HepG2 (cell line): Measurements from ENCODE around the gene SOX5. TPM values are rescaled to one million over a fixed set of nuclear protein-coding genes. Genes with fewer than 3 reads are reported as not detected.
A peak's percentile ranks its signal among the peaks of the same experiment; 100 is the strongest.

Experiments
- ATAC-seq: fragments of 200-7000 bp; cut with Tn5 transposase; 3 replicates; pipeline ENCODE4 v1.9.1; 2020; ENCODE audit warnings: mild to moderate bottlenecking, moderate library complexity
- BruUV-seq: library from RNA; stranded (reverse); fragments of 400-500 nt; replicated peaks from 2 replicates; lab custom pipeline; 2021; lab: Mats Ljungman, UMichigan
- CTCF ChIA-PET: fragments of 300-600 bp; formaldehyde crosslinking; extraction: SDS; loops from one replicate; lab custom pipeline; 2021; ENCODE audit warnings: low total read pairs, inconsistent platforms, low intra/inter-chr PET ratio; lab: Yijun Ruan, JAX
- POLR2A ChIA-PET: fragments of 350-600 bp; sonication (Branson Sonifier 250); formaldehyde crosslinking; loops from one replicate; lab custom pipeline; 2020; ENCODE audit warnings: antibody characterized with exemption, inconsistent platforms; lab: Yijun Ruan, JAX
- DNase-seq: peaks from one replicate; pipeline ENCODE4 v3.0.0-alpha.2; 2015; ENCODE audit warnings: low spot score
- FAIRE-seq: peaks from 3 replicates; lab custom pipeline; 2011; peaks lifted over from hg19 to GRCh38; lab: Jason Lieb, UNC
- H2AFZ ChIP-seq: one replicate; pipeline ENCODE4 v1.6.1; 2011; ENCODE audit warnings: low read length, inconsistent platforms
- H3K27ac ChIP-seq: fragments of 300-600 bp; 3 replicates; pipeline ENCODE4 v1.8.0; 2011; ENCODE audit warnings: mixed run types, mild to moderate bottlenecking, mixed read lengths, low read length, inconsistent platforms; ENCODE audit not compliant: insufficient read depth; ENCODE audit errors: extremely low read length
- H3K27me3 ChIP-seq, 2 experiments: fragments of 200-600 bp in 1 of 2; 2 replicates in 1 of 2; 3 replicates in 1 of 2; pipeline versions ENCODE4 v1.6.0 to v1.8.0; 2011; ENCODE audit warnings: low read length in 2 of 2, mild to moderate bottlenecking in 2 of 2, moderate library complexity in 2 of 2, inconsistent platforms in 1 of 2; ENCODE audit not compliant: insufficient read depth in 2 of 2, control insufficient read depth in 1 of 2
- H3K36me3 ChIP-seq, 2 experiments: fragments of 200-600 bp in 1 of 2; replicated peaks in 1 of 2; 2 replicates in 1 of 2; 3 replicates in 1 of 2; pipeline versions ENCODE4 v1.5.1 to v1.8.0; 2011; ENCODE audit warnings: low read length in 2 of 2, inconsistent platforms in 1 of 2; ENCODE audit not compliant: insufficient read depth in 2 of 2, control insufficient read depth in 1 of 2
- H3K4me1 ChIP-seq: 2 replicates; pipeline ENCODE4 v1.5.1; 2012; ENCODE audit warnings: low read length, inconsistent platforms; ENCODE audit not compliant: insufficient read depth
- H3K4me2 ChIP-seq: 2 replicates; pipeline ENCODE4 v1.6.0; 2011; ENCODE audit warnings: low read depth, low read length, inconsistent platforms
- H3K4me3 ChIP-seq, 3 experiments: fragments of 200-600 bp in 1 of 3; sonication (generic), shearing (Covaris generic) in 1 of 3; replicated peaks in 1 of 3; 2 replicates each; pipeline ENCODE4 v1.5.1; 2011 to 2016; ENCODE audit warnings: low read length in 3 of 3, inconsistent platforms in 2 of 3, low read depth in 2 of 3, mild to moderate bottlenecking in 2 of 3, control low read depth in 1 of 3, mixed read lengths in 1 of 3; ENCODE audit not compliant: insufficient read depth in 1 of 3
- H3K79me2 ChIP-seq: one replicate; pipeline ENCODE4 v1.6.1; 2011; ENCODE audit warnings: low read length, inconsistent platforms; ENCODE audit not compliant: insufficient read depth
- H3K9ac ChIP-seq: 2 replicates; pipeline ENCODE4 v1.6.0; 2011; ENCODE audit warnings: mild to moderate bottlenecking, low read depth, low read length, inconsistent platforms; ENCODE audit not compliant: insufficient read depth
- H3K9me3 ChIP-seq: 2 replicates; pipeline ENCODE4 v1.5.1; 2012; ENCODE audit warnings: mild to moderate bottlenecking, low read length
- H4K20me1 ChIP-seq: 2 replicates; pipeline ENCODE4 v1.6.0; 2011; ENCODE audit warnings: inconsistent platforms, mild to moderate bottlenecking, low read length, moderate library complexity; ENCODE audit not compliant: insufficient read depth
- DZIP1 ChIP-seq: sonication (generic); formaldehyde crosslinking; IDR thresholded peaks from 2 replicates; pipeline ENCODE4 v1.5.0; 2020; ENCODE audit warnings: mild to moderate bottlenecking, missing genetic modification reagents
- MAFF ChIP-seq: IDR thresholded peaks from 2 replicates; pipeline ENCODE4 v1.6.1; 2011; ENCODE audit warnings: low read depth, low read length, improper control_type of control experiment
- NKX3-1 ChIP-seq: sonication (generic); formaldehyde crosslinking; IDR thresholded peaks from 2 replicates; pipeline ENCODE4 v1.5.0; 2020; ENCODE audit warnings: missing genetic modification reagents
- PRPF4 ChIP-seq: fragments of 200-400 bp; formaldehyde crosslinking; IDR thresholded peaks from 2 replicates; pipeline ENCODE4 v1.6.1; 2016; ENCODE audit warnings: low read length, low read depth; ENCODE audit not compliant: poor library complexity, severe bottlenecking
- RBM22 ChIP-seq: fragments of 200-400 bp; formaldehyde crosslinking; optimal IDR thresholded peaks from 2 replicates; pipeline ENCODE3; 2017; ENCODE audit warnings: mild to moderate bottlenecking, low read length, moderate library complexity
- TAF15 ChIP-seq: fragments of 200-400 bp; formaldehyde crosslinking; IDR thresholded peaks from one replicate; pipeline ENCODE4 v1.6.1; 2018; ENCODE audit warnings: mild to moderate bottlenecking, low read depth, low read length; ENCODE audit not compliant: poor library complexity, severe bottlenecking
- TCF12 ChIP-seq, 2 experiments: fragments of 450-650 bp in 1 of 2; sonication (generic) in 1 of 2; formaldehyde crosslinking in 1 of 2; IDR thresholded peaks; 2 replicates each; pipeline versions ENCODE4 v1.6.1 to v1.8.0; 2017 to 2022; ENCODE audit warnings: antibody characterized with exemption in 1 of 2, mild to moderate bottlenecking in 1 of 2, missing genetic modification reagents in 1 of 2, moderate library complexity in 1 of 2
- ZFP90 ChIP-seq: sonication (generic); formaldehyde crosslinking; IDR thresholded peaks from 2 replicates; pipeline ENCODE4 v1.8.0; 2022; ENCODE audit warnings: missing genetic modification reagents, mild to moderate bottlenecking, inconsistent platforms, borderline replicate concordance
- ZKSCAN5 ChIP-seq: sonication (generic); formaldehyde crosslinking; IDR thresholded peaks from 2 replicates; pipeline ENCODE4 v1.5.1; 2020; ENCODE audit warnings: mild to moderate bottlenecking, missing genetic modification reagents
- ZNF704 ChIP-seq: sonication (generic); formaldehyde crosslinking; IDR thresholded peaks from 2 replicates; pipeline ENCODE4 v1.8.1; 2023; ENCODE audit warnings: mild to moderate bottlenecking, inconsistent platforms, moderate library complexity, missing genetic modification reagents, borderline replicate concordance
- ZNF800 ChIP-seq: sonication (generic); formaldehyde crosslinking; IDR thresholded peaks from 2 replicates; pipeline ENCODE4 v1.4.0; 2020; ENCODE audit warnings: missing genetic modification reagents
- ZNF841 ChIP-seq: sonication (generic); formaldehyde crosslinking; IDR thresholded peaks from 2 replicates; pipeline ENCODE4 v1.8.1; 2023; ENCODE audit warnings: missing genetic modification reagents, borderline replicate concordance
- WGBS: methylation state at CpG from one replicate; pipeline ENCODE4 v1.1.6; 2017; ENCODE audit warnings: low lambda C conversion rate; 5-methylcytosine and 5-hydroxymethylcytosine counted together
- in situ Hi-C: cut with HindIII; loops from 2 replicates; pipeline ENCODE4 v1.10.0; 2017; ENCODE audit warnings: low pct_unique_long_range_greater_than_20kb; ENCODE audit not compliant: extremely low pct_ligation_motif_present
- intact Hi-C: fragments of 100-400 bp; cut with micrococcal nuclease; formaldehyde crosslinking; loops from one replicate; pipeline ENCODE4 v1.10.0; 2022; ENCODE audit not compliant: unreplicated experiment
- polyA plus RNA-seq, 8 experiments: library from polyadenylated mRNA; depleted of rRNA in 3 of 8; stranded (reverse) in 7 of 8; unstranded in 1 of 8; fragments of >200 nt; fragmentation: Illumina TruSeq in 4 of 8; extraction: Trizol in 4 of 8; gene quantifications; 2 replicates each; pipeline versions ENCODE4 v1.2.1 to v1.2.3, GENCODE V29; 2011 to 2016; ENCODE audit warnings: low read depth in 4 of 8, missing spikeins in 1 of 8, mixed read lengths in 1 of 8; ENCODE audit not compliant: insufficient read depth in 1 of 8
- total RNA-seq, 5 experiments: library from RNA; depleted of rRNA; stranded (reverse); fragments of >200 nt; fragmentation: Illumina TruSeq; extraction: Trizol; gene quantifications; 2 replicates each; pipeline ENCODE4 v1.2.3, GENCODE V29; 2016; ENCODE audit warnings: low read depth in 1 of 5

SOX5 gene
- total and polyA plus RNA-seq, 2 of the 13 experiments (the other 11 are each of a cell fraction or from before 2014, with no cell fraction given): 18.5 to 76.4 TPM

- intact Hi-C loops: no loop called here
- CTCF ChIA-PET: no interaction called here
- TF ChIP-seq TCF12 (IDR thresholded peaks at IDR 0.05): no peak
- TF ChIP-seq TCF12 (CRISPR knock-in tag; IDR thresholded peaks at IDR 0.05): no peak
- TF ChIP-seq RBM22: peak; percentile 53
- no peak for TF ChIP-seq TAF15
- TF ChIP-seq, all 625 proteins: peak for 1
- H3K9ac ChIP-seq: no peak overlapping the region
- H3K36me3 ChIP-seq: peaks cover 0 to 1% of the 10 kb centered on the region in 2 experiments; a peak in 1 of 5 replicates
- BruUV-seq: no TSS peak
- H3K27me3 ChIP-seq: no peaks in the 10 kb centered on the region
- no peaks in the 10 kb centered on the region for H3K9me3 ChIP-seq
- ATAC-seq (no peak), DNase-seq (no peak), FAIRE-seq (no peak)
- H3K4me1 ChIP-seq: no peaks in the 10 kb centered on the region
- no peaks in the 10 kb centered on the region; the same call in 1 of the 2 replicates for H4K20me1 ChIP-seq
- H3K27ac ChIP-seq: no peak overlapping the region
- no peak overlapping the region for H2AFZ ChIP-seq
- H3K4me3 ChIP-seq: no peak overlapping the region
- POLR2A ChIA-PET: no interaction called here
- H3K79me2 ChIP-seq: peaks cover 86% of the 10 kb centered on the region
- in situ Hi-C loops: no loop called here
- no peak overlapping the region for H3K4me2 ChIP-seq
- 95% methylated on average over 1 of the region's 1 CpG for WGBS
Observed at GRCh38 chr12:23909551-23909950, 39.9 kb downstream of the SOX5 start.

- peaks cover 0 to 1% of the 10 kb centered on the region in 2 experiments; a peak in 1 of 5 replicates for H3K36me3 ChIP-seq
- CTCF ChIA-PET: no interaction called here
- H3K9me3 ChIP-seq: peaks cover 3% of the 10 kb centered on the region
- BruUV-seq: no TSS peak
- ATAC-seq: no peak
- in situ Hi-C loops: no loop called here
- POLR2A ChIA-PET: no interaction called here
- H3K9ac ChIP-seq: no peak overlapping the region
- intact Hi-C loops: no loop called here
- DNase-seq: peak; percentile 20
- H3K79me2 ChIP-seq: peaks cover 70% of the 10 kb centered on the region
- H2AFZ ChIP-seq: no peak overlapping the region
- no peaks in the 10 kb centered on the region for H3K4me1 ChIP-seq
- no peak for FAIRE-seq
- no peak overlapping the region for H3K27ac ChIP-seq
- WGBS: 98% methylated on average over 5 of the region's 6 CpGs
- no peaks in the 10 kb centered on the region for H3K27me3 ChIP-seq
- no peaks in the 10 kb centered on the region; the same call in 1 of the 2 replicates for H4K20me1 ChIP-seq
- no peak overlapping the region for H3K4me3 ChIP-seq
- H3K4me2 ChIP-seq: no peak overlapping the region
- no peak for TF ChIP-seq DZIP1 (CRISPR knock-in tag)
- TF ChIP-seq ZNF841 (CRISPR knock-in tag): no peak
- no peak for TF ChIP-seq ZKSCAN5 (CRISPR knock-in tag)
- TF ChIP-seq ZNF704 (CRISPR knock-in tag): no peak
- TF ChIP-seq NKX3-1 (CRISPR knock-in tag): no peak
- TF ChIP-seq PRPF4: no peak
- TF ChIP-seq ZNF800 (CRISPR knock-in tag): no peak
- no peak for TF ChIP-seq ZFP90 (CRISPR knock-in tag)
- TF ChIP-seq RBM22: peak; percentile 78
- TF ChIP-seq MAFF: no peak
Observed at GRCh38 chr12:23906329-23906728, 43.1 kb downstream of the SOX5 start.
